DOHH2 (cell line): ENCODE measurements around the gene VWA3B.
"Not testable (repeated sequence)": the region's sequence is repeated elsewhere in the genome, so short reads cannot be mapped to it uniquely, and the experiment has no call there.

ENCODE experiments used
- H3F3A ChIP-seq: fragments of 200-600 bp; sonication (generic), shearing (Covaris generic); 2 replicates; pipeline ENCODE4 v1.6.0; 2016; ENCODE audit warnings: antibody characterized with exemption, mild to moderate bottlenecking; ENCODE audit not compliant: control insufficient read depth, insufficient read depth
- H3K27ac ChIP-seq: fragments of 200-600 bp; sonication (generic); 2 replicates; pipeline ENCODE4 v1.5.1; 2014; ENCODE audit warnings: low read depth, mild to moderate bottlenecking, low read length, moderate library complexity
- H3K27me3 ChIP-seq: fragments of 200-600 bp; sonication (generic); 2 replicates; pipeline ENCODE4 v1.6.1; 2014; ENCODE audit warnings: mild to moderate bottlenecking, low read length, mixed read lengths; ENCODE audit not compliant: control insufficient read depth
- H3K36me3 ChIP-seq: fragments of 200-600 bp; sonication (generic); 2 replicates; pipeline ENCODE4 v1.6.1; 2014; ENCODE audit warnings: mild to moderate bottlenecking, low read length, moderate library complexity, mixed read lengths; ENCODE audit not compliant: control insufficient read depth
- H3K4me1 ChIP-seq: fragments of 200-600 bp; sonication (generic); 2 replicates; pipeline ENCODE4 v1.6.1; 2014; ENCODE audit warnings: mild to moderate bottlenecking, low read length, mixed read lengths; ENCODE audit not compliant: control insufficient read depth
- H3K4me2 ChIP-seq: fragments of 200-600 bp; sonication (generic); 2 replicates; pipeline ENCODE4 v1.6.0; 2014; ENCODE audit warnings: mild to moderate bottlenecking, low read length, moderate library complexity
- H3K4me3 ChIP-seq: fragments of 200-600 bp; sonication (generic); 2 replicates; pipeline ENCODE4 v1.5.1; 2014; ENCODE audit warnings: mild to moderate bottlenecking, low read length, mixed read lengths
- H3K79me2 ChIP-seq: fragments of 200-600 bp; sonication (generic); 2 replicates; pipeline ENCODE4 v1.6.1; 2014; ENCODE audit warnings: mild to moderate bottlenecking, low read length, mixed read lengths; ENCODE audit not compliant: control insufficient read depth
- H3K9me2 ChIP-seq: fragments of 200-600 bp; sonication (generic); replicated peaks from 2 replicates; pipeline ENCODE4 v1.6.1; 2014; ENCODE audit warnings: mild to moderate bottlenecking, low read length, mixed read lengths; ENCODE audit not compliant: control insufficient read depth
- H3K9me3 ChIP-seq: fragments of 200-600 bp; sonication (generic); 2 replicates; pipeline ENCODE4 v1.6.1; 2014; ENCODE audit warnings: antibody characterized with exemption, low read length, mixed read lengths; ENCODE audit not compliant: control insufficient read depth, insufficient read depth
- H4K20me1 ChIP-seq: fragments of 200-600 bp; sonication (generic); 2 replicates; pipeline ENCODE4 v1.6.0; 2014; ENCODE audit warnings: low read depth, mild to moderate bottlenecking, antibody characterized with exemption, low read length, moderate library complexity; ENCODE audit not compliant: control insufficient read depth, insufficient read depth
- EZH2phosphoT487 ChIP-seq: fragments of 200-600 bp; sonication (generic); IDR thresholded peaks from 2 replicates; pipeline ENCODE4 v1.6.1; 2017; ENCODE audit warnings: borderline replicate concordance, mild to moderate bottlenecking, antibody characterized with exemption, low read length, moderate library complexity, mixed read lengths
- TF ChIP-seq, protein P1 (sequence below): fragments of 200-600 bp; sonication (generic); IDR thresholded peaks from one replicate; pipeline ENCODE4 v1.5.1; 2014; ENCODE audit warnings: antibody characterized with exemption, mild to moderate bottlenecking, low read depth, low read length; ENCODE audit not compliant: poor library complexity, severe bottlenecking

VWA3B gene

DNA sequence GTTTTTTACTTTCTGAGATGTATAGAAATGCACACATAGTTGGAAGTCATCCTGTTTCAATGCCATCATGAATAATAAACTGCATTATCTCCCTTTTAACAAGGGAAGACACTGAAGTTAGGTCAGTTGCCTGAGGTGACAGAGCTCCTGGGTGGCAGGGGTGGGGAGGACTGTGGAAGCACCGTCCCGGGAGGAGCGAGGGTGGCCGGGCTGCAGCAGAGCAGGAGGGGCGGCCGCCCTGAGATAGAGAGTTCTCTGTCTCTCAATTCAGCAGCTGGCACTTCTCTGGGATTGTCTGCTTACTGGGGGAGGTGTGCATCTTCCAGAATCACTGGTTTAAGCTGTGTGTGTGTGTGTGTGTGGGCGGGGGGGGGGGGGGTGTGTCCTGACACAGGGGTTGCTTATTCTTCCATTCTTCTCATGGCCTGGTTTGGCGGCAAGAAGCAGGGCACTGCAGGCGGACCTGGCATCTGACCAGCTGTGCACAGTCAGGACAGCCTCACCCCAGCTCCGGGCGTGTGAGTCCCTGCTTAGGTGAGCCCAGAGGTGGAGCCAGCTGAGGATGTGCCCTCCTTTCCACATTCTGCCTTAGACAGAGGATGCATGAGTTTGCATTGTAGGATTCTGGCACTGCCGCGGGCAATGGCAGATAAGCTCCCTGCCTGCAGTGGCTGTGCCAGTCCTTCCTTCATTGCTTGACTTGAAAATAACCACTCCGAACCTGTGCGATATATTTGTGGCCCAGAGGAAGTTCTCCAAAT lies 40.4 kb downstream of the VWA3B start:
- H4K20me1 ChIP-seq: no peaks in the 10 kb centered on the region
- no peak overlapping the region for H3K4me3 ChIP-seq
- no peaks in the 10 kb centered on the region for H3K9me3 ChIP-seq
- H3K4me1 ChIP-seq: peaks cover 13% of the 10 kb centered on the region
- H3K79me2 ChIP-seq: no peaks in the 10 kb centered on the region
- no peaks in the 10 kb centered on the region for H3K9me2 ChIP-seq
- H3K4me2 ChIP-seq: no peak overlapping the region
- TF ChIP-seq, protein P1, sequence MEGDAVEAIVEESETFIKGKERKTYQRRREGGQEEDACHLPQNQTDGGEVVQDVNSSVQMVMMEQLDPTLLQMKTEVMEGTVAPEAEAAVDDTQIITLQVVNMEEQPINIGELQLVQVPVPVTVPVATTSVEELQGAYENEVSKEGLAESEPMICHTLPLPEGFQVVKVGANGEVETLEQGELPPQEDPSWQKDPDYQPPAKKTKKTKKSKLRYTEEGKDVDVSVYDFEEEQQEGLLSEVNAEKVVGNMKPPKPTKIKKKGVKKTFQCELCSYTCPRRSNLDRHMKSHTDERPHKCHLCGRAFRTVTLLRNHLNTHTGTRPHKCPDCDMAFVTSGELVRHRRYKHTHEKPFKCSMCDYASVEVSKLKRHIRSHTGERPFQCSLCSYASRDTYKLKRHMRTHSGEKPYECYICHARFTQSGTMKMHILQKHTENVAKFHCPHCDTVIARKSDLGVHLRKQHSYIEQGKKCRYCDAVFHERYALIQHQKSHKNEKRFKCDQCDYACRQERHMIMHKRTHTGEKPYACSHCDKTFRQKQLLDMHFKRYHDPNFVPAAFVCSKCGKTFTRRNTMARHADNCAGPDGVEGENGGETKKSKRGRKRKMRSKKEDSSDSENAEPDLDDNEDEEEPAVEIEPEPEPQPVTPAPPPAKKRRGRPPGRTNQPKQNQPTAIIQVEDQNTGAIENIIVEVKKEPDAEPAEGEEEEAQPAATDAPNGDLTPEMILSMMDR: no peak
- no peak for TF ChIP-seq EZH2phosphoT487
- H3F3A ChIP-seq: no peaks in the 10 kb centered on the region
- no peak overlapping the region for H3K27ac ChIP-seq
- H3K27me3 ChIP-seq: no peaks in the 10 kb centered on the region; the same call in 1 of the 2 replicates
- no peaks in the 10 kb centered on the region for H3K36me3 ChIP-seq

DNA sequence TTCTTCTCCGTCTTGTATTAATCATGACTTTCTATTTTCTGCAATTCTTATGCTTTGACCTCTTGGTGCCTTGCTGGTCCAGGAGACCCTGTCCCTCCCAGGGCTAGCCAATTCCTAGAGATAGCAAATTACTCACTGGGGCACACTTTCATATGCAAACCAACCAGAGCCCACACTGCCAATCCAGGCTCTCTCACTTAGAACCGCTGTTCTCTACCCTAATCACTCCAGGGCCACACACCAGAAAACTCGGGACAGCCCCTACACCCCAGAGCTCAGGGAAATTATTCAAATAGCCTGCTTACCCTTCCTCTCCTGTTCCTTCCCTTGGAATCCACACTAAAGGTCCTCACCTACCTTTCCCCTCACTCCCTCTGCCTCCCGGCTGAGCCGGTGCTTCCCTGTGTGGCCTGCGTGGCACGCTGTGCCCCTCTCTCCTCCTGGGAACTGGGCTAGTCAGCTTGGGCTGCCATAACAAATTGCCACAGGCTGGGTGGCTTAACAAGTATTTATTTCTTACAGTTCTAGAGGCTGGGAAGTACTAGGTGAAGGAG lies 41.7 kb downstream of the VWA3B start:
- Histone ChIP-seq H3F3A (no peaks in the 10 kb centered on the region), H3K9me2 (no peaks in the 10 kb centered on the region), H3K27me3 (no peaks in the 10 kb centered on the region; the same call in 1 of the 2 replicates), H3K4me1 (peaks cover 6% of the 10 kb centered on the region), H3K4me2 (no peak overlapping the region), H3K4me3 (no peak overlapping the region), H3K36me3 (no peaks in the 10 kb centered on the region), H3K9me3 (no peaks in the 10 kb centered on the region), H4K20me1 (no peaks in the 10 kb centered on the region), H3K79me2 (no peaks in the 10 kb centered on the region), H3K27ac (no peak overlapping the region)
- TF ChIP-seq EZH2phosphoT487: no peak

DNA sequence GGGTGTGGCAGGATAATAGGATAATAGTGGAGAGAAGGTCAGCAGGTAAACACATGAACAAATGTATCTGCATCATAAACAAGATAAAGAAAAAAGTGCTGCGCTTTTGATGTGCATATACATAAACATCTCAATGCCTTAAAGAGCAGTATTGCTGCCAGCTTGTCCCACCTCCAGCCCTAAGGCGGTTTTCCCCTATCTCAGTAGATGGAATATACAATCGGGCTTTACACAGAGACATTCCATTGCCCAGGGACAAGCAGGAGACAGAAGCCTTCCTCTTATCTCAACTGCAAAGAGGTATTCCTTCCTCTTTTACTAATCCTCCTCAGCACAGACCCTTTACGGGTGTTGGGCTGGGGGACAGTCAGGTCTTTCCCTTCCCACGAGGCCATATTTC lies 43.1 kb downstream of the VWA3B start:
- H3K4me2 ChIP-seq, H3K4me3 ChIP-seq, H3K9me3 ChIP-seq, H3K9me2 ChIP-seq, H3F3A ChIP-seq, H3K27ac ChIP-seq, H4K20me1 ChIP-seq, H3K4me1 ChIP-seq, H3K79me2 ChIP-seq, H3K27me3 ChIP-seq, H3K36me3 ChIP-seq: not testable (repeated sequence)

DNA sequence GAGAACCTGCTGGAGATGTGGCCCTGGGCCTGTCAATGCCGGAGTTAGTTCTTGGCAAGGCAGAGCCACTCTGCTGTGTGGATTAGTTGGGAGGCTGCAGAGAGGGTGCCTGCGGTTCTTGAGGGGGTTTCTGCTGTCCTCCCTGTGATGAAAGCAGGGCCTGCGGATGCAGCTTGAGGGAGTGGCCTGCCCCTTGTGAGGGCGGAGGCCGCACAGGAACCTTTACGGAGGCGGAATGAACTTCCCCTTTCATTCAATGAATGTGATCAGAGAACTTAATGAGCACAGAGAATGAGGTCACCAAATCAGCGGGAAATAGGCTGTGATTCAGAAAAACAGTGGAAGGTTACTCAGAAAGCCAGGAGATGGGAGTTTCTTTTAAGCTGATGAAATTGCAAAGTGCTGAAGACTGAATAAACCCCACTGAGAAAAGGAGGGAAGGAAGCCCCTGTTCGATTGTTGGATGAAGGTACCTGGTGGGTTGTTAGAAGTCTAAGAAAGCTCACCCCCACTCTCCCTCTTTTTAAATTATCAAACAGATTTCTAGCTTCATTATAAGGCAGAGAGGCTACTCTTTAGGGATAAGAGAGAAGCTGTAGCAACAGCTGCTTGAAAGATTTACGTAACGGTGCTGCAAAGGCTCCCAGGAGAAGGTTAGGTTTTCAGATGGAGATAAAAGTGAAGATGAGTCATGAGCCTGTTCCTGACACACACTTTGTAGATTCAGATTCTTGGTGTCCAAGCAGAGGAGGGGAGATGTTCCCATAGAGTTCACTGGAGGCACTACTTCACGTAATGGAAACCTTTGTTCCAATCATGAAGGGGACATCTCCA lies 47.4 kb downstream of the VWA3B start:
- H3K79me2 ChIP-seq: no peaks in the 10 kb centered on the region
- H3F3A ChIP-seq: no peaks in the 10 kb centered on the region
- H3K4me3 ChIP-seq: no peak overlapping the region
- H3K27ac ChIP-seq: no peak overlapping the region
- H3K36me3 ChIP-seq: no peaks in the 10 kb centered on the region
- no peaks in the 10 kb centered on the region for H3K27me3 ChIP-seq
- H3K9me2 ChIP-seq: no peaks in the 10 kb centered on the region
- no peaks in the 10 kb centered on the region for H3K9me3 ChIP-seq
- no peak overlapping the region for H3K4me2 ChIP-seq
- H4K20me1 ChIP-seq: no peaks in the 10 kb centered on the region
- 0 out of 2 replicates have a peak, but pooled peaks cover 4% of the 10 kb centered on the region for H3K4me1 ChIP-seq
- no peak for TF ChIP-seq EZH2phosphoT487
- TF ChIP-seq, protein P1: no peak
